Naive thymus-derived CD8-positive, alpha-beta T cell (primary cell): Measurements from ENCODE around the gene NDUFA7. TPM values are rescaled to one million over a fixed set of nuclear protein-coding genes. Genes with fewer than 3 reads are reported as not detected.

Experiments
- ATAC-seq, 2 donors: fragments of 150-1000 bp; cut with Tn5 transposase in 1 of 2; sonication (Bioruptor Pico), chemical (Tn5 transposase) in 1 of 2; 1 replicate in 1 of 2; 2 replicates in 1 of 2; pipeline ENCODE4 v1.10.0; 2021; ENCODE audit warnings: mild to moderate bottlenecking in 2 of 2, moderate library complexity in 2 of 2
- POLR2A ChIA-PET: fragments of 350-600 bp; sonication (Branson Sonifier 250); formaldehyde crosslinking; loops from one replicate; lab custom pipeline; 2021; ENCODE audit warnings: antibody characterized with exemption; lab: Charles Lee
- DNase-seq, 10 donors: peaks; one replicate each; pipeline versions ENCODE4 v3.0.0 to v3.0.0-alpha.2; 2020 to 2022
- H3K27ac Mint-ChIP-seq, 10 donors: one replicate each; pipeline ENCODE4 v1.8.0; 2020 to 2022; ENCODE audit warnings: mild to moderate bottlenecking in 10 of 10, mixed read lengths in 10 of 10, moderate library complexity in 4 of 10, inconsistent platforms in 1 of 10
- H3K27me3 Mint-ChIP-seq, 5 donors: one replicate each; pipeline ENCODE4 v1.8.0; 2021 to 2022; ENCODE audit warnings: mixed read lengths in 5 of 5
- H3K36me3 Mint-ChIP-seq, 3 donors: one replicate each; pipeline ENCODE4 v1.8.0; 2020 to 2022; ENCODE audit warnings: mixed read lengths in 3 of 3, mild to moderate bottlenecking in 2 of 3, inconsistent platforms in 1 of 3
- H3K4me1 Mint-ChIP-seq, 4 donors: one replicate each; pipeline ENCODE4 v1.8.0; 2021 to 2022; ENCODE audit warnings: mixed read lengths in 4 of 4
- H3K4me3 Mint-ChIP-seq, 10 donors: one replicate each; pipeline ENCODE4 v1.8.0; 2020 to 2022; ENCODE audit warnings: mild to moderate bottlenecking in 10 of 10, mixed read lengths in 10 of 10, moderate library complexity in 6 of 10, inconsistent platforms in 1 of 10
- H3K9me3 Mint-ChIP-seq, 9 donors: one replicate each; pipeline ENCODE4 v1.8.0; 2020 to 2022; ENCODE audit warnings: mixed read lengths in 9 of 9, mild to moderate bottlenecking in 3 of 9, inconsistent platforms in 1 of 9, moderate library complexity in 1 of 9
- polyA plus RNA-seq, 3 donors: library from polyadenylated mRNA; unstranded; fragments of 300-500 nt; fragmentation: Illumina TruSeq; gene quantifications; one replicate each; pipeline ENCODE4 v1.2.3, GENCODE V29; 2021
- total RNA-seq, 8 experiments: library from RNA in 2 of 8; stranded (reverse) in 2 of 8; gene quantifications; one replicate each; pipeline ENCODE4 v1.2.3 and lab custom pipeline; 2021 to 2026

Gene NDUFA7
- total RNA-seq (10 to 100 TPM; 28.5 to 35.3 TPM), polyA plus RNA-seq (100 to 1,000 TPM; 117 to 136 (median 135) TPM), total RNA-seq (lab: John Stamatoyannopoulos, UW) (0.98 to 2.5 (median 1.6) reads per million in 6 experiments)

- peak; percentile 93 to 98 (median 96) for DNase-seq
- POLR2A ChIA-PET = interaction anchor here (0.5 to 3.3 kb wide), 19 partner anchors 10 to 418 kb away, joined by 3 to 25 read pairs (median 5); partner anchors contain the start of genes CERS4, HNRNPM, MAP2K7 and RAB11B
- peaks cover 12 to 55% (median 38%) of the 10 kb centered on the region in 4 donors for H3K4me1 Mint-ChIP-seq
- peaks cover 0 to 26% (median 2%) of the 10 kb centered on the region in 3 donors for H3K36me3 Mint-ChIP-seq
- peak; percentile 91 to 94 for ATAC-seq
- H3K9me3 Mint-ChIP-seq = no peaks in the 10 kb centered on the region
- no peaks in the 10 kb centered on the region for H3K27me3 Mint-ChIP-seq
- H3K27ac Mint-ChIP-seq = peak within 1 kb of the TSS; percentile 92 to 100 (median 98)
- H3K4me3 Mint-ChIP-seq = peak within 1 kb of the TSS; percentile 94 to 100 (median 97)
Measured at GRCh38 chr19:8321067-8321985, at the start of gene NDUFA7, which contains the start of gene RPS28. NDUFA7 (minus strand) TSS chr19:8321375; CDS start chr19:8321358, 17 bp downstream. RPS28 (plus strand) TSS chr19:8321496; CDS start chr19:8321531, 35 bp downstream.

- POLR2A ChIA-PET = no interaction called here
- Mint-ChIP-seq H3K27me3 (peaks cover 4 to 36% (median 29%) of the 10 kb centered on the region in 5 donors), H3K36me3 (peaks cover 0 to 3% (median 0%) of the 10 kb centered on the region in 3 donors), H3K27ac (no peak overlapping the region), H3K9me3 (no peaks in the 10 kb centered on the region), H3K4me1 (peaks cover 0 to 6% (median 2%) of the 10 kb centered on the region in 4 donors), H3K4me3 (no peak overlapping the region)
- ATAC-seq (no peak), DNase-seq (no peak)
Measured at GRCh38 chr19:8370176-8371010, 49.2 kb upstream of the NDUFA7 start.

- H3K4me3 Mint-ChIP-seq = peak overlapping the region in 1 of 10 donors; percentile 67
- peaks cover 6 to 14% (median 11%) of the 10 kb centered on the region in 4 donors for H3K4me1 Mint-ChIP-seq
- no peak for ATAC-seq
- DNase-seq = no peak
- peaks cover 7 to 59% (median 38%) of the 10 kb centered on the region in 5 donors for H3K27me3 Mint-ChIP-seq
- POLR2A ChIA-PET = no interaction called here
- H3K27ac Mint-ChIP-seq = peak overlapping the region in 2 of 10 donors; percentile 53 to 69
- H3K36me3 Mint-ChIP-seq = peaks cover 0 to 3% (median 0%) of the 10 kb centered on the region in 3 donors
- H3K9me3 Mint-ChIP-seq = no peaks in the 10 kb centered on the region
Measured at GRCh38 chr19:8367327-8368001, 46.3 kb upstream of the NDUFA7 start.

- ATAC-seq (no peak), DNase-seq (no peak)
- Mint-ChIP-seq H3K36me3 (peaks cover 0 to 3% (median 0%) of the 10 kb centered on the region in 3 donors), H3K4me1 (peaks cover 6 to 14% (median 11%) of the 10 kb centered on the region in 4 donors), H3K4me3 (peak overlapping the region in 1 of 10 donors; percentile 67), H3K9me3 (no peaks in the 10 kb centered on the region), H3K27ac (no peak overlapping the region), H3K27me3 (peaks cover 7 to 64% (median 38%) of the 10 kb centered on the region in 5 donors)
- POLR2A ChIA-PET = no interaction called here
Measured at GRCh38 chr19:8366961-8367326, 45.8 kb upstream of the NDUFA7 start.

GRCh38 chr19:8366121-8366581 lies 45.0 kb upstream of the NDUFA7 start:
- H3K36me3 Mint-ChIP-seq = peaks cover 0 to 3% (median 0%) of the 10 kb centered on the region in 3 donors
- POLR2A ChIA-PET = no interaction called here
- no peak overlapping the region for H3K27ac Mint-ChIP-seq
- H3K27me3 Mint-ChIP-seq = peaks cover 8 to 68% (median 38%) of the 10 kb centered on the region in 5 donors
- DNase-seq (no peak), ATAC-seq (no peak)
- peaks cover 6 to 14% (median 11%) of the 10 kb centered on the region in 4 donors for H3K4me1 Mint-ChIP-seq
- peak overlapping the region in 1 of 10 donors; percentile 20 for H3K4me3 Mint-ChIP-seq
- no peaks in the 10 kb centered on the region for H3K9me3 Mint-ChIP-seq

GRCh38 chr19:8363803-8364771 lies 42.9 kb upstream of the NDUFA7 start, which contains the start of gene ANGPTL4:
ANGPTL4 (plus strand) TSS chr19:8364155; CDS start chr19:8364322, 167 bp downstream.
- ATAC-seq (peak; percentile 83 to 84), DNase-seq (peak in 9 of 10 donors; percentile 13 to 69 (median 39))
- POLR2A ChIA-PET = interaction anchor here (0.6 to 0.7 kb wide), 2 partner anchors 35 to 51 kb away, joined by 4 read pairs; no protein-coding TSS in a partner anchor
- peaks cover 6 to 14% (median 11%) of the 10 kb centered on the region in 4 donors for H3K4me1 Mint-ChIP-seq
- H3K9me3 Mint-ChIP-seq = no peaks in the 10 kb centered on the region
- H3K27ac Mint-ChIP-seq = peak within 1 kb of the TSS in 7 of 10 donors; percentile 44 to 93 (median 85)
- peaks cover 0 to 3% (median 0%) of the 10 kb centered on the region in 3 donors for H3K36me3 Mint-ChIP-seq
- H3K4me3 Mint-ChIP-seq = peak within 1 kb of the TSS; percentile 64 to 92 (median 90)
- peaks cover 8 to 72% (median 38%) of the 10 kb centered on the region in 5 donors for H3K27me3 Mint-ChIP-seq

- peaks cover 4 to 54% (median 24%) of the 10 kb centered on the region in 5 donors for H3K27me3 Mint-ChIP-seq
- H3K4me3 Mint-ChIP-seq = peak overlapping the region in 1 of 10 donors; percentile 80
Measured at GRCh38 chr19:8361921-8362793, 41.0 kb upstream of the NDUFA7 start.

GRCh38 chr19:8360196-8360595 lies 39.0 kb upstream of the NDUFA7 start:
- Mint-ChIP-seq H3K4me3 (no peak overlapping the region), H3K36me3 (no peaks in the 10 kb centered on the region), H3K27me3 (peaks cover under 1 to 35% (median 12%) of the 10 kb centered on the region in 5 donors), H3K4me1 (peaks cover 6 to 12% (median 10%) of the 10 kb centered on the region in 4 donors), H3K27ac (no peak overlapping the region), H3K9me3 (no peaks in the 10 kb centered on the region)
- DNase-seq (no peak), ATAC-seq (no peak)
- POLR2A ChIA-PET = no interaction called here

More at GRCh38 chr19:8361921-8362793, 41.0 kb upstream of the NDUFA7 start:
- peak overlapping the region in 1 of 10 donors; percentile 49 for H3K27ac Mint-ChIP-seq
- no peaks in the 10 kb centered on the region for H3K9me3 Mint-ChIP-seq
- POLR2A ChIA-PET = interaction anchor here (0.7 to 1.1 kb wide), 4 partner anchors 8 to 90 kb away, joined by 3 to 5 read pairs (median 4); no protein-coding TSS in a partner anchor
- ATAC-seq = no peak
- no peak for DNase-seq
- peaks cover 6 to 12% (median 10%) of the 10 kb centered on the region in 4 donors for H3K4me1 Mint-ChIP-seq
- H3K36me3 Mint-ChIP-seq = no peaks in the 10 kb centered on the region

- peak overlapping the region in 1 of 10 donors; percentile 13 for H3K27ac Mint-ChIP-seq
- peaks cover 0 to under 1% (median 0%) of the 10 kb centered on the region in 3 donors for H3K36me3 Mint-ChIP-seq
- no peak overlapping the region for H3K4me3 Mint-ChIP-seq
- H3K4me1 Mint-ChIP-seq = peaks cover 4 to 11% (median 8%) of the 10 kb centered on the region in 4 donors
- H3K27me3 Mint-ChIP-seq = peaks cover 0 to 26% (median 11%) of the 10 kb centered on the region in 5 donors
- H3K9me3 Mint-ChIP-seq = no peaks in the 10 kb centered on the region
- POLR2A ChIA-PET = no interaction called here
- DNase-seq (no peak), ATAC-seq (no peak)
Measured at GRCh38 chr19:8358948-8359347, 37.8 kb upstream of the NDUFA7 start.
